Esophagus squamous epithelium (tissue), 4 donors: Measurements from ENCODE around the gene CDIPT.

Source experiments
- POLR2A ChIP-seq, 4 donors: fragments of 450-650 bp; IDR thresholded peaks; one replicate each; pipeline ENCODE4 v1.6.1; 2017; ENCODE audit warnings: antibody characterized with exemption in 4 of 4, mild to moderate bottlenecking in 4 of 4, moderate library complexity in 3 of 4
- TF ChIP-seq, protein P1 (sequence below), 6 experiments: fragments of 450-650 bp in 4 of 6; fragments of 200-600 bp in 2 of 6; sonication (generic) in 2 of 6; IDR thresholded peaks; one replicate each; pipeline ENCODE4 v1.5.1; 2016 to 2019; ENCODE audit warnings: antibody characterized with exemption in 6 of 6, mild to moderate bottlenecking in 4 of 6, moderate library complexity in 4 of 6

- TF ChIP-seq, protein P1, sequence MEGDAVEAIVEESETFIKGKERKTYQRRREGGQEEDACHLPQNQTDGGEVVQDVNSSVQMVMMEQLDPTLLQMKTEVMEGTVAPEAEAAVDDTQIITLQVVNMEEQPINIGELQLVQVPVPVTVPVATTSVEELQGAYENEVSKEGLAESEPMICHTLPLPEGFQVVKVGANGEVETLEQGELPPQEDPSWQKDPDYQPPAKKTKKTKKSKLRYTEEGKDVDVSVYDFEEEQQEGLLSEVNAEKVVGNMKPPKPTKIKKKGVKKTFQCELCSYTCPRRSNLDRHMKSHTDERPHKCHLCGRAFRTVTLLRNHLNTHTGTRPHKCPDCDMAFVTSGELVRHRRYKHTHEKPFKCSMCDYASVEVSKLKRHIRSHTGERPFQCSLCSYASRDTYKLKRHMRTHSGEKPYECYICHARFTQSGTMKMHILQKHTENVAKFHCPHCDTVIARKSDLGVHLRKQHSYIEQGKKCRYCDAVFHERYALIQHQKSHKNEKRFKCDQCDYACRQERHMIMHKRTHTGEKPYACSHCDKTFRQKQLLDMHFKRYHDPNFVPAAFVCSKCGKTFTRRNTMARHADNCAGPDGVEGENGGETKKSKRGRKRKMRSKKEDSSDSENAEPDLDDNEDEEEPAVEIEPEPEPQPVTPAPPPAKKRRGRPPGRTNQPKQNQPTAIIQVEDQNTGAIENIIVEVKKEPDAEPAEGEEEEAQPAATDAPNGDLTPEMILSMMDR (IDR thresholded peaks at IDR 0.05) = no peak
- TF ChIP-seq POLR2A (IDR thresholded peaks at IDR 0.05) = no peak
Measured at GRCh38 chr16:29896841-29897240, 33.8 kb upstream of the CDIPT start.
